Panc1 (cell line): ENCODE results near the gene CCL25. TPM values are rescaled to one million over a fixed set of nuclear protein-coding genes. Genes with fewer than 3 reads are reported as not detected.

Source experiments
- ATAC-seq: fragments of 200-7000 bp; cut with Tn5 transposase; 2 replicates; pipeline ENCODE4 v1.9.1; 2020; ENCODE audit warnings: mild to moderate bottlenecking, moderate library complexity
- BruUV-seq: library from RNA; stranded (reverse); fragments of 400-500 nt; replicated peaks from 2 replicates; lab custom pipeline; 2021; lab: Mats Ljungman, UMichigan
- CTCF ChIA-PET: fragments of 300-600 bp; sonication (Branson Sonifier 250); formaldehyde crosslinking; loops from one replicate; lab custom pipeline; 2022; ENCODE audit warnings: antibody characterized with exemption; lab: Charles Lee
- POLR2A ChIA-PET: fragments of 300-600 bp; sonication (Branson Sonifier 250); formaldehyde crosslinking; loops from one replicate; lab custom pipeline; 2022; ENCODE audit warnings: antibody characterized with exemption; lab: Charles Lee
- DNase-seq: peaks from one replicate; pipeline ENCODE4 v3.0.0-alpha.2; 2010; ENCODE audit warnings: low read depth, low spot score
- H3K27ac ChIP-seq: 2 replicates; pipeline ENCODE4 v1.5.1; 2011; ENCODE audit warnings: mild to moderate bottlenecking, low read length, inconsistent platforms
- H3K27me3 ChIP-seq: fragments of 200-500 bp; sonication (Bioruptor generic); 2 replicates; pipeline ENCODE4 v1.6.0; 2014; ENCODE audit warnings: low read length, inconsistent platforms; ENCODE audit not compliant: control insufficient read depth, insufficient read depth
- H3K36me3 ChIP-seq: fragments of 200-500 bp; sonication (Bioruptor generic); 2 replicates; pipeline ENCODE4 v1.5.1; 2014; ENCODE audit warnings: inconsistent platforms, mild to moderate bottlenecking, low read length, moderate library complexity; ENCODE audit not compliant: control insufficient read depth, insufficient read depth
- H3K4me1 ChIP-seq: 2 replicates; pipeline ENCODE4 v1.5.1; 2011; ENCODE audit warnings: inconsistent platforms, mild to moderate bottlenecking, low read length, moderate library complexity; ENCODE audit not compliant: control insufficient read depth, insufficient read depth
- H3K4me3 ChIP-seq, 2 experiments: 2 replicates each; pipeline ENCODE4 v1.5.1; 2011 to 2012; ENCODE audit warnings: low read depth in 2 of 2, low read length in 2 of 2, mild to moderate bottlenecking in 2 of 2, inconsistent platforms in 1 of 2, moderate library complexity in 1 of 2
- H3K9me3 ChIP-seq: fragments of 200-500 bp; sonication (Bioruptor generic); 2 replicates; pipeline ENCODE4 v1.5.1; 2014; ENCODE audit warnings: low read depth, mild to moderate bottlenecking, inconsistent platforms, low read length, moderate library complexity; ENCODE audit not compliant: control insufficient read depth, insufficient read depth
- CTCF ChIP-seq: fragments of 450-650 bp; IDR thresholded peaks from 2 replicates; pipeline ENCODE4 v1.5.1; 2017; ENCODE audit warnings: mild to moderate bottlenecking
- POLR2AphosphoS5 ChIP-seq: IDR thresholded peaks from 2 replicates; pipeline ENCODE4 v1.6.1; 2012; ENCODE audit warnings: mild to moderate bottlenecking, low read depth, low read length, moderate library complexity
- SIN3A ChIP-seq: IDR thresholded peaks from 2 replicates; pipeline ENCODE4 v1.6.1; 2012; ENCODE audit warnings: low read depth, mild to moderate bottlenecking, low read length, moderate library complexity, borderline replicate concordance; ENCODE audit not compliant: insufficient read depth
- TCF7L2 ChIP-seq: IDR thresholded peaks from 2 replicates; pipeline ENCODE4 v1.6.1; 2011; ENCODE audit warnings: mild to moderate bottlenecking, low read depth, low read length, inconsistent platforms
- in situ Hi-C: cut with HindIII; loops from 2 replicates; pipeline ENCODE4 v1.10.0; 2016; ENCODE audit warnings: low sequenced_read_pairs, low pct_unique_long_range_greater_than_20kb
- intact Hi-C: fragments of 100-400 bp; cut with micrococcal nuclease; formaldehyde crosslinking; loops from one replicate; pipeline ENCODE4 v1.10.0; 2022; ENCODE audit not compliant: unreplicated experiment
- total RNA-seq: library from RNA; stranded (reverse); gene quantifications from one replicate; pipeline ENCODE4 v1.2.1, GENCODE V29; 2021; ENCODE audit not compliant: unreplicated experiment
- TF ChIP-seq, protein P1 (sequence below), 2 experiments: IDR thresholded peaks; 2 replicates each; pipeline ENCODE4 v1.6.1; 2011 to 2012; ENCODE audit warnings: low read depth in 2 of 2, control low read depth in 1 of 2, low read length in 1 of 2, mild to moderate bottlenecking in 1 of 2, moderate library complexity in 1 of 2; ENCODE audit not compliant: insufficient read depth in 1 of 2

CCL25 gene
- total RNA-seq, 1 experiment from 2014 or later = not detected

DNA sequence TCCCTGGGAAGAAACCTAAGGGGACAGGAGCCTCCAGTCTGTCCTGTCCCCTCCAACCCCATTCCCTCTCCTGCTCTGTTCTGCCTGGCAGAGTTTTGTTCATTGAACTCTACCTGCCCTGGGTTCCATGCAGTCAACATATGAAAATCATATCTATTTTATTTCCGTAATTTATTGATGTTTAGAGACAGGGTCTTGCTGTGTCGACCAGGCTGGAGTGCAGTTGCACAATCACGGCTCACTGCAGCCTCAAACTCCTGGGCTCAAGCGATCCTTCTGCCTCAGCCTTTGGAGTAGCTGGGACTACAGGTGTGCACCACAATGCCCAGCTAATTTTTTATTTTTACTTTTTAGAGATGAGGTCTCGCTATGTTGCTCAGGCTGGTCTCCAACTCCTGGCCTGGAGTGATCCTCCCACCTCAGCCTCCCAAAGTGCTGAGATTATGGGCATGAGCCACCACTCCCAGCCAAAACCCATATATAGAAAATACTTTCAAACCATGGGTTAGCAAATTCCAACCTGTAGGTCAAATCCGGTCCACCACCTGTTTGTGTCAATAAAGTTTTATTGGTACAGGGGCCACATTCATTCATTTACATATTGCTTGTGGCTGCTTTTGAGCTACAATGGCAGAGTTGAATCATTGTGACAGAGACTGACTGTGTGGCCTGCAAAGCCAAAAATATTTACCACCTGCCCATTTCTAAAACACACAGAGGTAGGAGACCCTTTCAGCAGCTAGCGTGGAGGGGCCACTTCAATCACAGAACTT is 57.5 kb downstream of the CCL25 start:
- no TSS peak for BruUV-seq

GRCh38 chr19:8110931-8111330 is 58.4 kb downstream of the CCL25 start:
- H3K4me1 ChIP-seq = 0 out of 2 replicates have a peak, but pooled peaks cover 2% of the 10 kb centered on the region
- no TSS peak for BruUV-seq
- no peaks in the 10 kb centered on the region for H3K36me3 ChIP-seq
- no peak overlapping the region for H3K27ac ChIP-seq
- intact Hi-C loops (no loop called here), in situ Hi-C loops (no loop called here)
- H3K9me3 ChIP-seq = no peaks in the 10 kb centered on the region
- CTCF ChIA-PET = no interaction called here
- TF ChIP-seq POLR2AphosphoS5 (no peak), SIN3A (no peak), TCF7L2 (no peak)
- POLR2A ChIA-PET = no interaction called here
- ATAC-seq (no peak), DNase-seq (no peak)
- no peaks in the 10 kb centered on the region for H3K27me3 ChIP-seq
- H3K4me3 ChIP-seq = no peak overlapping the region

More for the DNA sequence above, 57.5 kb downstream of the CCL25 start:
- ATAC-seq (no peak), DNase-seq (no peak)
- no peak overlapping the region for H3K27ac ChIP-seq
- H3K9me3 ChIP-seq = no peaks in the 10 kb centered on the region
- H3K4me3 ChIP-seq = no peak overlapping the region
- ChIA-PET CTCF (interaction anchor here (0.5 kb wide), 1 partner anchor 166 kb away, joined by 3 read pairs; no protein-coding TSS in a partner anchor), POLR2A (no interaction called here)
- 0 out of 2 replicates have a peak, but pooled peaks cover 2% of the 10 kb centered on the region for H3K4me1 ChIP-seq
- no peaks in the 10 kb centered on the region for H3K36me3 ChIP-seq
- in situ Hi-C loops (no loop called here), intact Hi-C loops (no loop called here)
- H3K27me3 ChIP-seq = no peaks in the 10 kb centered on the region
- TF ChIP-seq CTCF (no peak), SIN3A (no peak), TCF7L2 (no peak), POLR2AphosphoS5 (no peak)
- TF ChIP-seq, protein P1, sequence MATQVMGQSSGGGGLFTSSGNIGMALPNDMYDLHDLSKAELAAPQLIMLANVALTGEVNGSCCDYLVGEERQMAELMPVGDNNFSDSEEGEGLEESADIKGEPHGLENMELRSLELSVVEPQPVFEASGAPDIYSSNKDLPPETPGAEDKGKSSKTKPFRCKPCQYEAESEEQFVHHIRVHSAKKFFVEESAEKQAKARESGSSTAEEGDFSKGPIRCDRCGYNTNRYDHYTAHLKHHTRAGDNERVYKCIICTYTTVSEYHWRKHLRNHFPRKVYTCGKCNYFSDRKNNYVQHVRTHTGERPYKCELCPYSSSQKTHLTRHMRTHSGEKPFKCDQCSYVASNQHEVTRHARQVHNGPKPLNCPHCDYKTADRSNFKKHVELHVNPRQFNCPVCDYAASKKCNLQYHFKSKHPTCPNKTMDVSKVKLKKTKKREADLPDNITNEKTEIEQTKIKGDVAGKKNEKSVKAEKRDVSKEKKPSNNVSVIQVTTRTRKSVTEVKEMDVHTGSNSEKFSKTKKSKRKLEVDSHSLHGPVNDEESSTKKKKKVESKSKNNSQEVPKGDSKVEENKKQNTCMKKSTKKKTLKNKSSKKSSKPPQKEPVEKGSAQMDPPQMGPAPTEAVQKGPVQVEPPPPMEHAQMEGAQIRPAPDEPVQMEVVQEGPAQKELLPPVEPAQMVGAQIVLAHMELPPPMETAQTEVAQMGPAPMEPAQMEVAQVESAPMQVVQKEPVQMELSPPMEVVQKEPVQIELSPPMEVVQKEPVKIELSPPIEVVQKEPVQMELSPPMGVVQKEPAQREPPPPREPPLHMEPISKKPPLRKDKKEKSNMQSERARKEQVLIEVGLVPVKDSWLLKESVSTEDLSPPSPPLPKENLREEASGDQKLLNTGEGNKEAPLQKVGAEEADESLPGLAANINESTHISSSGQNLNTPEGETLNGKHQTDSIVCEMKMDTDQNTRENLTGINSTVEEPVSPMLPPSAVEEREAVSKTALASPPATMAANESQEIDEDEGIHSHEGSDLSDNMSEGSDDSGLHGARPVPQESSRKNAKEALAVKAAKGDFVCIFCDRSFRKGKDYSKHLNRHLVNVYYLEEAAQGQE (IDR thresholded peaks at IDR 0.05; ENCODE audit: insufficient read depth in 1 of 2, low read depth in 2 of 2, low read length in 1 of 2) = no peak

DNA sequence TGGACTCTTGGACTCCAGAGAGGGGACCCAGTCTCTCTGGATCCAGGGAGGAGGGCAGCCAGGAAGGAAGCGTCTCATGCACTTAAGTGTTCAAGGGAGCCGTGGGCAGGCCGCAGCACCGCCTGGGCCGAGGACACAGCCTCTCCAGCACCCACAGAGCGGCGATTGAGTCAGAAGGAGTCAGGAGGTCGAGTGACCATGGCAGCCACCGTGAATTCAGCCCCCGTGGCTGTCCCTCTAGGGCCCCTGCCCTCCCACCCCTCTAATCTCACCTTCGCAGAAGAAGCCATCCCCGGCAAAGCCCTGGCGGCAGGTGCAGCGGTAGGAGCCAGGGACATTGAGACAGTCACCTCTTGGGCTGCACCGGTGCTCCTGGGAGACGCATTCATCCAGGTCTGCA is 58.8 kb downstream of the CCL25 start:
- 0 out of 2 replicates have a peak, but pooled peaks cover 2% of the 10 kb centered on the region for H3K4me1 ChIP-seq
- no TSS peak for BruUV-seq
- no peaks in the 10 kb centered on the region for H3K27me3 ChIP-seq
- no peak for ATAC-seq
- H3K36me3 ChIP-seq = no peaks in the 10 kb centered on the region
- ChIA-PET CTCF (no interaction called here), POLR2A (no interaction called here)
- no peak overlapping the region for H3K27ac ChIP-seq
- in situ Hi-C loops (no loop called here), intact Hi-C loops (no loop called here)
- TF ChIP-seq, protein P1 (IDR thresholded peaks at IDR 0.05; ENCODE audit: insufficient read depth in 1 of 2, low read depth in 2 of 2, low read length in 1 of 2) = no peak
- TF ChIP-seq POLR2AphosphoS5 (no peak), CTCF (no peak), SIN3A (no peak), TCF7L2 (no peak)
- H3K4me3 ChIP-seq = no peak overlapping the region
- no peak for DNase-seq
- no peaks in the 10 kb centered on the region for H3K9me3 ChIP-seq
